ENCODE data around the gene RASGRF2.

RASGRF2 gene

DNA sequence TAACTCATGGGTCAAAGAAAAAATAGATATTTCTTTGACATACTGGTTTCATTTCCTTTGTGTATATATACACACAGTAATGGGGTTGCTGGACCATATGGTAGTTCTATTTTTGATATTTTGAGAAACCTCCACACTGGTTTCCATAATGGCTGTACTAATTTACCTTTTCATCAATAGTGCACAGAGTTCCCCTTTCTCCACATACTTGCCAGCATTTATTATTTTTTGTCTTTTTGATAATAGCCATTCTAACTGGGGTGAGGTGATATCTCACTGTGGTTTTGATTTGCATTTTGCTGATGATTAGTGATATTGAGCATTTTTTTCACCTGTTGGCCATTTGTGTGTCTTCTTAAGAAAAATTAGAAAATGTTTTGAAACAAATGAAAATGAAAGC, 194.6 kb downstream of the RASGRF2 start:
- intact Hi-C loops (cut with DNase I; ENCODE audit: low total_unique reads): no loop called here

GRCh38 chr5:81156732-81157131, 196.6 kb downstream of the RASGRF2 start:
- H3K4me1 ChIP-seq: no peaks in the 10 kb centered on the region
- DNase-seq: no peak
- intact Hi-C loops (cut with DNase I; ENCODE audit: low total_unique reads): no loop called here
- no peak overlapping the region for H3K27ac ChIP-seq
- no peaks in the 10 kb centered on the region for H3K27me3 ChIP-seq
- TF ChIP-seq, protein P1, sequence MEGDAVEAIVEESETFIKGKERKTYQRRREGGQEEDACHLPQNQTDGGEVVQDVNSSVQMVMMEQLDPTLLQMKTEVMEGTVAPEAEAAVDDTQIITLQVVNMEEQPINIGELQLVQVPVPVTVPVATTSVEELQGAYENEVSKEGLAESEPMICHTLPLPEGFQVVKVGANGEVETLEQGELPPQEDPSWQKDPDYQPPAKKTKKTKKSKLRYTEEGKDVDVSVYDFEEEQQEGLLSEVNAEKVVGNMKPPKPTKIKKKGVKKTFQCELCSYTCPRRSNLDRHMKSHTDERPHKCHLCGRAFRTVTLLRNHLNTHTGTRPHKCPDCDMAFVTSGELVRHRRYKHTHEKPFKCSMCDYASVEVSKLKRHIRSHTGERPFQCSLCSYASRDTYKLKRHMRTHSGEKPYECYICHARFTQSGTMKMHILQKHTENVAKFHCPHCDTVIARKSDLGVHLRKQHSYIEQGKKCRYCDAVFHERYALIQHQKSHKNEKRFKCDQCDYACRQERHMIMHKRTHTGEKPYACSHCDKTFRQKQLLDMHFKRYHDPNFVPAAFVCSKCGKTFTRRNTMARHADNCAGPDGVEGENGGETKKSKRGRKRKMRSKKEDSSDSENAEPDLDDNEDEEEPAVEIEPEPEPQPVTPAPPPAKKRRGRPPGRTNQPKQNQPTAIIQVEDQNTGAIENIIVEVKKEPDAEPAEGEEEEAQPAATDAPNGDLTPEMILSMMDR (IDR thresholded peaks at IDR 0.05): no peak
- peaks cover 0 to 9% (median 2%) of the 10 kb centered on the region in 3 donors for H3K9me3 ChIP-seq
- no peaks in the 10 kb centered on the region for H3K36me3 ChIP-seq
- no peak overlapping the region for H3K4me3 ChIP-seq

More for the DNA sequence above, 194.6 kb downstream of the RASGRF2 start:
- no peak for DNase-seq
- peaks cover 0 to 9% (median 2%) of the 10 kb centered on the region in 3 donors for H3K9me3 ChIP-seq
- H3K27ac ChIP-seq: no peak overlapping the region
- TF ChIP-seq, protein P1 (IDR thresholded peaks at IDR 0.05): no peak
- no peak overlapping the region for H3K4me3 ChIP-seq
- H3K4me1 ChIP-seq: no peaks in the 10 kb centered on the region
- no peaks in the 10 kb centered on the region for H3K27me3 ChIP-seq
- H3K36me3 ChIP-seq: no peaks in the 10 kb centered on the region

- TF ChIP-seq, protein P1 (IDR thresholded peaks at IDR 0.05): no peak
- no peak for DNase-seq
- H3K4me3 ChIP-seq: no peak overlapping the region
- no peaks in the 10 kb centered on the region for H3K36me3 ChIP-seq
- no peak overlapping the region for H3K27ac ChIP-seq
- H3K27me3 ChIP-seq: no peaks in the 10 kb centered on the region
- no peaks in the 10 kb centered on the region for H3K4me1 ChIP-seq
- intact Hi-C loops (cut with DNase I; ENCODE audit: low total_unique reads): no loop called here
- peaks cover 0 to 3% (median 2%) of the 10 kb centered on the region in 3 donors for H3K9me3 ChIP-seq
These were observed 200.9 kb downstream of the RASGRF2 start for GRCh38 chr5:81161012-81161601.

GRCh38 chr5:81162501-81162900, 202.3 kb downstream of the RASGRF2 start:
- intact Hi-C loops (cut with DNase I; ENCODE audit: low total_unique reads): no loop called here
- Histone ChIP-seq H3K27ac (no peak overlapping the region), H3K9me3 (no peaks in the 10 kb centered on the region)

GRCh38 chr5:81163651-81164050, 203.5 kb downstream of the RASGRF2 start:
- H3K4me3 ChIP-seq: no peak overlapping the region
- no peak overlapping the region for H3K27ac ChIP-seq
- TF ChIP-seq, protein P1 (IDR thresholded peaks at IDR 0.05): no peak
- intact Hi-C loops (cut with DNase I; ENCODE audit: low total_unique reads): no loop called here
- H3K36me3 ChIP-seq: no peaks in the 10 kb centered on the region
- H3K27me3 ChIP-seq: no peaks in the 10 kb centered on the region
- H3K4me1 ChIP-seq: no peaks in the 10 kb centered on the region
- DNase-seq: no peak
- H3K9me3 ChIP-seq: no peaks in the 10 kb centered on the region

More at GRCh38 chr5:81162501-81162900, 202.3 kb downstream of the RASGRF2 start:
- Histone ChIP-seq H3K4me3 (no peak overlapping the region), H3K4me1 (no peaks in the 10 kb centered on the region), H3K27me3 (no peaks in the 10 kb centered on the region), H3K36me3 (no peaks in the 10 kb centered on the region)
- TF ChIP-seq, protein P1 (IDR thresholded peaks at IDR 0.05): no peak
- no peak for DNase-seq

DNA sequence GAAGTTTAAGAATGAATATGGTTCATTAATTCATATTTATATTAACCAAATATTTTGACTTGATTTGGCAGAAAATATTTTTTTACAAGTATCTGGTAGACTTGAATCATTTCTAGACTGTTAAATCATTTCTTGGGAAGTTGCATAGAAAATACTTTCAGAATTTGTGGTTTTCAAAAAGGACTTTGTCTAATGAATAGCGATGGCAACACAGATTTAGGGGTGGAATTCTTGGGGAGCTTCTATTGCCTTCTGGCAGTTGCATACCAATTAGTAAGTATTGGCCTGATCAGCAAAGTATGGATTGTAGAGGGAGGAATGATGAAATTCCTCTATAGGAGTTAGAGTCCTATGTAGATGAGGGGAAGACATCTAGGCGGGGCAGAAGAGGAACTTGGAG, 204.3 kb downstream of the RASGRF2 start:
- H3K27me3 ChIP-seq: no peaks in the 10 kb centered on the region
- no peaks in the 10 kb centered on the region for H3K4me1 ChIP-seq
- H3K36me3 ChIP-seq: no peaks in the 10 kb centered on the region
- H3K9me3 ChIP-seq: no peaks in the 10 kb centered on the region
- no peak overlapping the region for H3K4me3 ChIP-seq
- intact Hi-C loops (cut with DNase I; ENCODE audit: low total_unique reads): no loop called here
- H3K27ac ChIP-seq: no peak overlapping the region
- TF ChIP-seq, protein P1 (IDR thresholded peaks at IDR 0.05): no peak
- DNase-seq: no peak

Measured in tibial artery (tissue), 4 donors.